HFFc6 (cell line): Measurements from ENCODE around the gene ZNF106. TPM values are rescaled to one million over a fixed set of nuclear protein-coding genes. Genes with fewer than 3 reads are reported as not detected.

Experiments used
- DNase-seq: peaks from one replicate; pipeline ENCODE4 v3.0.0-alpha.2; 2018
- H3K27ac Mint-ChIP-seq: 2 replicates; pipeline ENCODE4 v1.8.0; 2020; ENCODE audit warnings: mild to moderate bottlenecking, mixed read lengths
- H3K27me3 Mint-ChIP-seq: 2 replicates; pipeline ENCODE4 v1.8.0; 2021; ENCODE audit warnings: mild to moderate bottlenecking, moderate library complexity, mixed read lengths; ENCODE audit not compliant: insufficient read depth
- H3K36me3 Mint-ChIP-seq: 2 replicates; pipeline ENCODE4 v1.8.0; 2021; ENCODE audit warnings: low read depth, mixed read lengths
- H3K4me1 Mint-ChIP-seq: 2 replicates; pipeline ENCODE4 v1.8.0; 2020; ENCODE audit warnings: low read depth, mixed read lengths
- H3K4me3 Mint-ChIP-seq: 2 replicates; pipeline ENCODE4 v1.8.0; 2020; ENCODE audit warnings: mild to moderate bottlenecking, moderate library complexity, mixed read lengths
- H3K9me3 Mint-ChIP-seq: 2 replicates; pipeline ENCODE4 v1.8.0; 2020; ENCODE audit warnings: mild to moderate bottlenecking, mixed read lengths
- total RNA-seq, 6 experiments: library from RNA; stranded (reverse); fragmentation: NEBNext Ultra II Directional; extraction: Animal tissue kit (Norgen Biotek cat#: 25700); gene quantifications; 2 replicates in 1 of 6; 3 replicates in 5 of 6; pipeline ENCODE4 v1.2.3, GENCODE V29; 2021
- TF ChIP-seq, protein P1 (sequence below): fragments of 200-600 bp; sonication (generic); IDR thresholded peaks from 2 replicates; pipeline ENCODE4 v1.5.0; 2021; ENCODE audit warnings: antibody characterized with exemption, mild to moderate bottlenecking

Gene ZNF106
- total RNA-seq, 6 experiments from 2014 or later = 51.5 to 58.9 (median 56.1) TPM

DNA sequence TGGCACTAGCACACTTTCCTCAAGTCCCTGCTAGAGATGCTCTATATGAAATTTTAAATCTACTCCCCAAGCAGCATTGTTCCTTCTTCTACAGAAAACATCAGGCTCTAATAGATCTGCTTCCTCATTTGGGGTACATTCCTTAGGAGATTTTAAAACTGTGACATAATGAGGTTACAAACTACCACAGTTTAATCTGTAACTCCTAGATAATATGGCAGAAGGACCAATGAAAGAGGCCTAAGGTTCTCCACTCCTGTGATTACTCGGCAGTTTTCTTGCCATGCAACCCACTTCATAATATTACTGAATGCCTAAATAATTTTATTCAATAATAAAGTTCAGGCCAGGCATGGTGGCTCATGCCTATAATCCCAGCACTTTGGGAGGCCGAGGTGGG is 16.1 kb downstream of the ZNF106 start:
- TF ChIP-seq, protein P1, sequence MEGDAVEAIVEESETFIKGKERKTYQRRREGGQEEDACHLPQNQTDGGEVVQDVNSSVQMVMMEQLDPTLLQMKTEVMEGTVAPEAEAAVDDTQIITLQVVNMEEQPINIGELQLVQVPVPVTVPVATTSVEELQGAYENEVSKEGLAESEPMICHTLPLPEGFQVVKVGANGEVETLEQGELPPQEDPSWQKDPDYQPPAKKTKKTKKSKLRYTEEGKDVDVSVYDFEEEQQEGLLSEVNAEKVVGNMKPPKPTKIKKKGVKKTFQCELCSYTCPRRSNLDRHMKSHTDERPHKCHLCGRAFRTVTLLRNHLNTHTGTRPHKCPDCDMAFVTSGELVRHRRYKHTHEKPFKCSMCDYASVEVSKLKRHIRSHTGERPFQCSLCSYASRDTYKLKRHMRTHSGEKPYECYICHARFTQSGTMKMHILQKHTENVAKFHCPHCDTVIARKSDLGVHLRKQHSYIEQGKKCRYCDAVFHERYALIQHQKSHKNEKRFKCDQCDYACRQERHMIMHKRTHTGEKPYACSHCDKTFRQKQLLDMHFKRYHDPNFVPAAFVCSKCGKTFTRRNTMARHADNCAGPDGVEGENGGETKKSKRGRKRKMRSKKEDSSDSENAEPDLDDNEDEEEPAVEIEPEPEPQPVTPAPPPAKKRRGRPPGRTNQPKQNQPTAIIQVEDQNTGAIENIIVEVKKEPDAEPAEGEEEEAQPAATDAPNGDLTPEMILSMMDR = no peak
- Mint-ChIP-seq H3K4me1 (peaks cover 12% of the 10 kb centered on the region), H3K9me3 (no peaks in the 10 kb centered on the region), H3K36me3 (peaks cover 6% of the 10 kb centered on the region), H3K27me3 (peaks cover under 1% of the 10 kb centered on the region; the same call in 1 of the 2 replicates), H3K4me3 (no peak overlapping the region), H3K27ac (peak overlapping the region; percentile 44)
- no peak for DNase-seq

DNA sequence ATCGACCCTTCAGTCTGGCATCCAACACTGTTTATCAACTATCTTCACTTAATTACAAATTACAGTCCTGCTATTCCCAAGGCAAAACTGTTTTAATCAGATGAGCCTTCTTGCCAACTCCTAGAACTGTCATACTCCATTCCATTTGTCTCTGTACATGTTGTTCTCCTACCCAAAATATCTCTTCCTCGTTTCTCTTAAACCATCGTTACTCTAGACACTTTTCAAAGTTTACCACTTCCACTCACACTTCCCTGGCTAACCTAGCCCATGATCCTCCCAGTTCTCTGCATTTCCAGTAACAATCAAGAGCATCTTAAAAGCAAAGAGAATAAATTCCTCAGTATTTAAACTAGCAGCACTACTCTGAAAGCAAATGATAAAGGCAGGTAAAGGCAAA is 19.9 kb downstream of the ZNF106 start:
- no peaks in the 10 kb centered on the region for H3K9me3 Mint-ChIP-seq
- H3K27ac Mint-ChIP-seq = peak overlapping the region; percentile 68
- no peak for DNase-seq
- no peaks in the 10 kb centered on the region for H3K27me3 Mint-ChIP-seq
- peaks cover 12% of the 10 kb centered on the region for H3K36me3 Mint-ChIP-seq
- TF ChIP-seq, protein P1 = no peak
- H3K4me3 Mint-ChIP-seq = no peak overlapping the region
- H3K4me1 Mint-ChIP-seq = peaks cover 12% of the 10 kb centered on the region

DNA sequence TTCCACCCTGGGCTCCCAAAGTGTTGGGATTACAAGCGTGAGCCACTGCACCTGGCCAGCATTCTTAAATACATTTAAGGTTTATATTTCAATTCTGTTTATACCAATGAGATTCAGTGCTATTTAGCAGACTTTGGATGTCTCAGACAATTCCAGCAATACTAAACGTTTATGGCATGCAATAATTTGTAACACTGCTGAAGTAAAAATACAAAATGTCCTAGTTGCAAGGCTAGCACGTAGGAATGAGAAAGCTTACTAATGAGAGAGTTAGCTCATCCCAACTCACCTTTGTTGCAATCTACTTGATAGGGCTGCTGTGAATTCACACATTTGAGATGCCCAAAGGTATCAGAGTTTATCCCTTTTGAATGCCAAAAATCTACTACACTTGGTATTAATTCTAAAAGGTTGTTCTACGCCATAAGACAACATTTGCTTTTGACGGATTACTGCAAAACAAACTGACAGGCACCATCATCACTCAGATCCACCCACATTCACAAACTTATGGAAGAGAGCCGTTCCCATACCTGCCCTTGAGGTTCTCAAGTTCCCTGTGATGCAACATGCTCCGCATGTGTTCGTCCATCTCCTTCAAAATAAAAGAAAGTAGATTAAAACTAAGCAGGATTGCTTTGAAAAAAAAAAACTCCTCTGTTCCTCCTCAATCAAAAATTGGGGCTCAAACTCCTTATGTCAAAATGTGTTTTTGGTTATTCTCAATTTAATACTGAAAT is 25.3 kb downstream of the ZNF106 start:
- no peak for DNase-seq
- Mint-ChIP-seq H3K4me3 (no peak overlapping the region), H3K9me3 (no peaks in the 10 kb centered on the region), H3K36me3 (peaks cover 6% of the 10 kb centered on the region; the same call in 1 of the 2 replicates), H3K27ac (no peak overlapping the region), H3K4me1 (no peaks in the 10 kb centered on the region), H3K27me3 (no peaks in the 10 kb centered on the region)
- TF ChIP-seq, protein P1 = no peak

DNA sequence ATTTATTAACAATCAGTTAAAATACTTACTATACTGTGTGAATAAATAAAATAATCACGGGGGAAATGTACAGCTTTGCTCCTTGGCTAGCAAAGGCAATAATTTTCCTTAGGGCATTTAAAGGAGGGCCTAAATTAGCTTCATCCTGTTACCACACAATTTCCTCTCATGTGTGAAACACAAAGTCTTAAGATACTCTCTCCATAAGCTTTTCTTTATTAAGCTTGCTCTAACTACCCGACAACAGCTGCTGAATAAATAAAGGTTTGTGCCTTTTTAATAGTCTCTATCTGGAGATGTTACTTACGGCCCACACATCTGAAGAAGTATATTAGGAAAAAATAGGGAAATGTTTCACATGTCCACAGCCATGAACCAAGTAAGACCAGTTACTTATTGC is 29.7 kb downstream of the ZNF106 start:
- no peak for DNase-seq
- TF ChIP-seq, protein P1 = no peak
- no peaks in the 10 kb centered on the region; the same call in 1 of the 2 replicates for H3K36me3 Mint-ChIP-seq
- no peak overlapping the region for H3K4me3 Mint-ChIP-seq
- peaks cover 26% of the 10 kb centered on the region for H3K4me1 Mint-ChIP-seq
- H3K27me3 Mint-ChIP-seq = no peaks in the 10 kb centered on the region; the same call in 1 of the 2 replicates
- H3K9me3 Mint-ChIP-seq = no peaks in the 10 kb centered on the region
- no peak overlapping the region for H3K27ac Mint-ChIP-seq

DNA sequence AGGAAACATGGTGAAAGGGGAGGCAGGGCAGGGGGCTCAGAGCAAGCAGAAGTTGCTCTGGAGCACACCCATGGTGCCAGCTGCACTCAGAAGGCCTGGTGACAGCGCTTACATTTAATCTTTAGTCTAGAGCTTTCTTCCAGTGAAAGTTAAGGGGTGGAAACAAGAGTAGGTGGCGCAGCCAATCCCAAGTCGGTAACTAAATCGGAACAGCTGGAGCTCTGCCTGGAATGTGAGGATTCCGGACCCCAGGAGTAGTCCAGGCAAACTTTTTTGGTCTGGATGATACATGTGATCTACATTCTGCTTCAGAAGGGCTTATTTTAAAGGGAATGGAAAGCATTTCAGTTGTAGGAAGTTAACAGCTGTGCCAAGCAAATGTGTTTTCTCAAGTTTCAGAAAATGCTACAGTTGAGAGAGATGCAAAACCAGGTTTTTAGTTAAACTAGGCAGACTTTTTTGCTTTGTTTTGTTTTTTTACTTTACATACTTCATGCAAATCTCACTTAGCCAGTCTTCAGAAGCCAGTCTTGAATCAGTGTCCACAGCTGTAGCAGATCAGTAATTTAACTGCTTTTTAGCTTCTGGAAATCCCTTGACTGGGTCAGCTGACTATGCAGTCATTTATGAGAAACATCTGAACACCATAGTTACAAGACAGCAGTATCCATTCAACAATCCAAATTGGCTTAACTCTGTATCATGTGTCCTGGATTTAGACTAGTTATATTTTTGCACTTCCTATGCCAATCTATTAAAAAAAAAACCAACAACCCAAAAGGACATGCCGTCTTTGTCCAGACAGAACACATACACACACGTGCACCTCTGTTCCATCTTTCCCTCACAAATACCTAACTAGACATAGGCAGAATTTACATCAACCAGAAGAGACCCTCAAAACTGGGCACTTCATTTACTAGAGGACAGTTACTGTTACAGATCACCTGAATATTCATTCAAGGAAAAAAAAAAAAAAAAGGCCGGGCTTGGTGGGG is 33.2 kb downstream of the ZNF106 start:
- no peaks in the 10 kb centered on the region; the same call in 1 of the 2 replicates for H3K27me3 Mint-ChIP-seq
- no peaks in the 10 kb centered on the region for H3K36me3 Mint-ChIP-seq
- TF ChIP-seq, protein P1 = no peak
- H3K4me1 Mint-ChIP-seq = peaks cover 26% of the 10 kb centered on the region
- no peaks in the 10 kb centered on the region for H3K9me3 Mint-ChIP-seq
- H3K27ac Mint-ChIP-seq = peak overlapping the region; percentile 98
- peak; percentile 92 for DNase-seq
- peak overlapping the region; percentile 83 for H3K4me3 Mint-ChIP-seq
